PFSK-1 (cell line): Measurements from ENCODE around the gene TGIF2.

ENCODE experiments used
- POLR2AphosphoS5 ChIP-seq: IDR thresholded peaks from 2 replicates; pipeline ENCODE4 v1.6.1; 2012; ENCODE audit warnings: low read depth, mild to moderate bottlenecking, control low read depth, low read length, moderate library complexity
- SIN3A ChIP-seq: IDR thresholded peaks from 2 replicates; pipeline ENCODE4 v1.6.1; 2012; ENCODE audit warnings: mild to moderate bottlenecking, low read length, moderate library complexity, borderline replicate concordance; ENCODE audit not compliant: insufficient read depth
- TAF1 ChIP-seq: IDR thresholded peaks from 2 replicates; pipeline ENCODE4 v1.6.1; 2012; ENCODE audit warnings: low read length, control low read depth, borderline replicate concordance; ENCODE audit not compliant: insufficient read depth
- TF ChIP-seq, protein P1 (sequence below), 2 experiments: IDR thresholded peaks; 2 replicates each; pipeline versions ENCODE4 v1.6.1 to v1.8.0; 2011 to 2012; ENCODE audit warnings: low read depth in 2 of 2, low read length in 2 of 2, control low read depth in 1 of 2, inconsistent platforms in 1 of 2, mild to moderate bottlenecking in 1 of 2, moderate library complexity in 1 of 2; ENCODE audit not compliant: insufficient read depth in 1 of 2

- TF ChIP-seq TAF1 (no peak), POLR2AphosphoS5 (no peak), SIN3A (no peak)
- TF ChIP-seq, protein P1, sequence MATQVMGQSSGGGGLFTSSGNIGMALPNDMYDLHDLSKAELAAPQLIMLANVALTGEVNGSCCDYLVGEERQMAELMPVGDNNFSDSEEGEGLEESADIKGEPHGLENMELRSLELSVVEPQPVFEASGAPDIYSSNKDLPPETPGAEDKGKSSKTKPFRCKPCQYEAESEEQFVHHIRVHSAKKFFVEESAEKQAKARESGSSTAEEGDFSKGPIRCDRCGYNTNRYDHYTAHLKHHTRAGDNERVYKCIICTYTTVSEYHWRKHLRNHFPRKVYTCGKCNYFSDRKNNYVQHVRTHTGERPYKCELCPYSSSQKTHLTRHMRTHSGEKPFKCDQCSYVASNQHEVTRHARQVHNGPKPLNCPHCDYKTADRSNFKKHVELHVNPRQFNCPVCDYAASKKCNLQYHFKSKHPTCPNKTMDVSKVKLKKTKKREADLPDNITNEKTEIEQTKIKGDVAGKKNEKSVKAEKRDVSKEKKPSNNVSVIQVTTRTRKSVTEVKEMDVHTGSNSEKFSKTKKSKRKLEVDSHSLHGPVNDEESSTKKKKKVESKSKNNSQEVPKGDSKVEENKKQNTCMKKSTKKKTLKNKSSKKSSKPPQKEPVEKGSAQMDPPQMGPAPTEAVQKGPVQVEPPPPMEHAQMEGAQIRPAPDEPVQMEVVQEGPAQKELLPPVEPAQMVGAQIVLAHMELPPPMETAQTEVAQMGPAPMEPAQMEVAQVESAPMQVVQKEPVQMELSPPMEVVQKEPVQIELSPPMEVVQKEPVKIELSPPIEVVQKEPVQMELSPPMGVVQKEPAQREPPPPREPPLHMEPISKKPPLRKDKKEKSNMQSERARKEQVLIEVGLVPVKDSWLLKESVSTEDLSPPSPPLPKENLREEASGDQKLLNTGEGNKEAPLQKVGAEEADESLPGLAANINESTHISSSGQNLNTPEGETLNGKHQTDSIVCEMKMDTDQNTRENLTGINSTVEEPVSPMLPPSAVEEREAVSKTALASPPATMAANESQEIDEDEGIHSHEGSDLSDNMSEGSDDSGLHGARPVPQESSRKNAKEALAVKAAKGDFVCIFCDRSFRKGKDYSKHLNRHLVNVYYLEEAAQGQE (IDR thresholded peaks at IDR 0.05; ENCODE audit: insufficient read depth in 1 of 2, low read depth in 2 of 2, low read length in 2 of 2), result no peak
Measured at GRCh38 chr20:36569847-36570429, 3.5 kb upstream of the TGIF2 start.
